GM12872 (cell line): Measurements from ENCODE around the gene RPL5.

Source experiments
- TF ChIP-seq, protein P1 (sequence below): IDR thresholded peaks from 3 replicates; pipeline ENCODE4 v1.5.1; 2011; ENCODE audit warnings: low read depth, mild to moderate bottlenecking, low read length, moderate library complexity; ENCODE audit not compliant: insufficient read depth

Gene RPL5

DNA sequence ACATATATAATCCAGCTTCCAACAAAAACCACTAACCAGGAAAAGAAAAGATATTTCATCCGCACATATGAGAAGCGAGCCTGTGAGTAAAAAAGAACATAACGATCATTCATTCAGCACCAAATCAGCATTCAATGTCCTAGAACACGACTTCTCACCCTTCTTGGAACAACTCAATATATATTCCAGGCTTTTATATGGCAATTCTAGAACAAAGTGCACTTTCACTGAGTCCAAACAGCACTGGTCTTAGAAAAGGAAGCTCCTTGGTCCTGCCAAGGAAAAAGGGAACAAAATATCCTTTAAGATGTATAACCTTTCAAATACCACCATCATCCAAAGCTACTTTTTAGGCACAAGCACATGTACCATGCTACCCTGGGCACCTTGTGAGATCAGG, 44.5 kb downstream of the RPL5 start:
- TF ChIP-seq, protein P1, sequence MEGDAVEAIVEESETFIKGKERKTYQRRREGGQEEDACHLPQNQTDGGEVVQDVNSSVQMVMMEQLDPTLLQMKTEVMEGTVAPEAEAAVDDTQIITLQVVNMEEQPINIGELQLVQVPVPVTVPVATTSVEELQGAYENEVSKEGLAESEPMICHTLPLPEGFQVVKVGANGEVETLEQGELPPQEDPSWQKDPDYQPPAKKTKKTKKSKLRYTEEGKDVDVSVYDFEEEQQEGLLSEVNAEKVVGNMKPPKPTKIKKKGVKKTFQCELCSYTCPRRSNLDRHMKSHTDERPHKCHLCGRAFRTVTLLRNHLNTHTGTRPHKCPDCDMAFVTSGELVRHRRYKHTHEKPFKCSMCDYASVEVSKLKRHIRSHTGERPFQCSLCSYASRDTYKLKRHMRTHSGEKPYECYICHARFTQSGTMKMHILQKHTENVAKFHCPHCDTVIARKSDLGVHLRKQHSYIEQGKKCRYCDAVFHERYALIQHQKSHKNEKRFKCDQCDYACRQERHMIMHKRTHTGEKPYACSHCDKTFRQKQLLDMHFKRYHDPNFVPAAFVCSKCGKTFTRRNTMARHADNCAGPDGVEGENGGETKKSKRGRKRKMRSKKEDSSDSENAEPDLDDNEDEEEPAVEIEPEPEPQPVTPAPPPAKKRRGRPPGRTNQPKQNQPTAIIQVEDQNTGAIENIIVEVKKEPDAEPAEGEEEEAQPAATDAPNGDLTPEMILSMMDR, result no peak

DNA sequence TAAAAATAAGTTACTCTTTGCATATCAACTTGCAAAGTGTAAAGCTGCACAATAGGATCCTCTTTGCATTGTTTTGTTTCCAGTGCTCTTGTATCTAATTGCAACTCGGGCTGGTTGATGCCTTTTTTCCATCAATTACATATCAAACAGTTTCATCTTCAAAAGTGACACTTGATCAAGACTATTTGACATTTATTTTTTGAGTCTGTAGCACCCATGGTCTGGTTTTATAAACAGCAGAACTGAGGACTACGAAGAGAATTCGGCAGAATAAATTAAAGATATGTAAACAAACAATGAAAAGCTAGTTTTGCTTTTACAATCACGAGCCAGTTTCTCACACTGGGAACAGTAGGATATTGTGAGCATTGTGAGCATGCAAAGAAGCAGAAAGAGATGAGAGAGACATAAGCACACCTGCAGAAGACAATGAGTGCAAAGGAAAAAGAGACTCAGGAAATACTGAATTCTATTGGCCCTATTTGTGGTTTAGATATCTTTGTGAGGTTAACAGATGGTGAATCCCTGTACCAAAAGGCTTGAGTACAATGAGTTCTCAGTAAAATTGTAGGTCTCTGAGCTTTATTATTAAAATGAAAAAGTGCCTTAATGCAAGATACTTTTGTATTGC, 45.4 kb downstream of the RPL5 start:
- TF ChIP-seq, protein P1, result no peak

DNA sequence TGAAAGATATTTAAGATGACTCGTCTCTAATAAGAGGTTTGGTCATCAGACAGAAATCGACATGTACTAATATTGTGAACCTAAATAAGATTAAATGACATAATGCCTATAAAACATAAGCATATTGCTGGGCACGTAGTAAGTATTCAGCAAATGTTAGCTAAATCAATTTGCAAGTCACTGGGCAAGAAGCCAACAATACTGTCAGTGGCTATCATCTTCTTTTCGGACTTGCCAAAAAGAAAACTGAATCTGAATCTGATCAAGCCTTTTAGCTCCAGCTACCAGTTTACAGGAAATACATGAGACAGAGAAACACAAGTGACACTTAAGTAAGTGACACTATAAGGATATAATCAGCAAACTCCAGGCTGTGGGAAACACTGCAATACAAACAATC, 46.0 kb downstream of the RPL5 start:
- TF ChIP-seq, protein P1, result no peak

DNA sequence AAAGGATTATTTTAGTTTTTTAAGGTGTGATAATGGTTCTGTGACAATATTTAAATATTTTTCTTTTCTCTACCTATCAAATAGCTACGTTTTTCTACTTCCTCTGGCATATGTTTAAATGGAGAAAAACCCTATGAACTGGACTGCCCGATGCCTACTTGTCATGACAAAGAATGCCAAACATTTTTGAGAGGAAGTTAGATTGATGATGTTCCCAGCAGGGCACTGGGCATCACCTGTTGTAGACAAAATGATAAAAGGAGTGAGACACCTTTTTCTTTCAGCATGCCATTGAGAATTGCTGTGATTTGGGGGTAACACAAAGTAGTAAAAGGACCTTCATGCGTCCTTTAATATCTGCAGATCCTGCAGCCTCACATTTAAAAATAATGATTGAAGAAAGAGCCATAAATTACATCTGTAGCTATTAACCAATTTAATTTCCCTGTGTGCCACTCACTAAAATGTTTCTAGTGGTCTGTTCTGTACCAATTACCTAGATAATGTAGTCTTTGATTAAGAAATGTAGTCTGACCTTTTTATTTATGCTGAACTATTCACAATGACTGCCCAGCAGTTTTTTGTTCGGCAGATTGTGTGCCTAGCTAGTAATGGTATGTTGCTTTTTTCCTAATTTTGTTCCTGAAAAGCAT, 47.6 kb downstream of the RPL5 start:
- TF ChIP-seq, protein P1, result no peak

DNA sequence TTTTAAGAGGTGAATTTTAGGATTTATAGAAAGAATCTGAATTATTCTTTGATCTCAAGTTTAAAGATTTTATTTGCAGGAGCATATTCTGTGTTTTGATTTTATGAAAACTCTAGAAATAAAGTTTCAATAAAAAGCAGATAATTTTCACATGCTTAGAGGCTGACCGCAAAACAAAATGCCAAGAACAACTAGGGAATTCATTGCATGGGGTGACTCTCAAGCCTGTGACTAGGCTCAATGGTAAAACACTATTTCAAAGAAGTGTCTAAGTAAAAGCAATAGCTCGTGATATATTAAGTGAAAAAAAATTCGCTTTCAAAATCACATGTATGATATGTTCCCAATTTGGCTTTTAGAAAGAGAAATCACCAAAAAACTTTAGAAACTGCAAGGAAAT, 49.6 kb downstream of the RPL5 start:
- TF ChIP-seq, protein P1, result no peak

DNA sequence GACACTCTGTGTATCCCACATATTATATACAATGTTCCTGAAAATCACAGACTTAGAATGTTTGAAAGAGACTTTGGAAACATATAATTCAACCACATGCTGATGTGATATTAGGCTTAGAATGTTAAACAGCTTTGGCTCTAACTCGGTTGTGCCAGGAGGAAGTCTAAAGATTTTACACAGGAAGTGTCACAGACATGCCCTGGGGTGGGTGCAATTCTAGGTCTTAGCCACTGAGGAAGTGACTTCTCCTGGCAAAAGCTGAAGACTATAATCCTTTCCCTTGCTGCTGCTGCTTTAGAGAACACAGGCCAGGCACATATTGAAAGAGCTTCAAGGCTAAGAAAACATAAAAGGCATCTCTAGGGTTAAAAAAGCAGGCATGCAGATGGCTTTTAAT, 51.0 kb downstream of the RPL5 start:
- TF ChIP-seq, protein P1, result peak; percentile 16; the same call in 1 of the 3 replicates

DNA sequence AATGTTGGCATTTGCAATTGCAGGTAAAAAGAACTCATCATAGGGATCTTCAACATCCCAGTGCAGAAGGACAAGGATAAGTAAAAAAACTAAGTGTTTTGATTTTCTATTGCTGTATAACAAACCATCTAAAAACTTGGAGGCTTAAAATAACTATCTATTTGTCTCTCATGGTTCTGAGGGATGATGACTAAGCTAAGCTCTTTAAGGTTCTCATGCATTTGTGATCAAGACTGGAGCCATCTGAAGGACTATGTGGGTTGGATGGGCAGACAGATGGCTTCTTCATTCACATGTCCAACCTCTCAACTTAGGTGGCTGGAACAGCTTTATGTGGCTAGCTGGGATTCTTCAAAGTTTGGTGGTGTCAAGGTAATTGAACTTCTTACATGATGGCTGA, 51.5 kb downstream of the RPL5 start:
- TF ChIP-seq, protein P1, result no peak
